Kidney capillary endothelial cell (primary cell): ENCODE data around the gene REC114.
A peak's percentile ranks its signal among the peaks of the same experiment; 100 is the strongest.

Experiments
- DNase-seq: peaks from one replicate; pipeline ENCODE4 v3.0.0-alpha.2; 2018; ENCODE audit warnings: low spot score

REC114 gene

DNA sequence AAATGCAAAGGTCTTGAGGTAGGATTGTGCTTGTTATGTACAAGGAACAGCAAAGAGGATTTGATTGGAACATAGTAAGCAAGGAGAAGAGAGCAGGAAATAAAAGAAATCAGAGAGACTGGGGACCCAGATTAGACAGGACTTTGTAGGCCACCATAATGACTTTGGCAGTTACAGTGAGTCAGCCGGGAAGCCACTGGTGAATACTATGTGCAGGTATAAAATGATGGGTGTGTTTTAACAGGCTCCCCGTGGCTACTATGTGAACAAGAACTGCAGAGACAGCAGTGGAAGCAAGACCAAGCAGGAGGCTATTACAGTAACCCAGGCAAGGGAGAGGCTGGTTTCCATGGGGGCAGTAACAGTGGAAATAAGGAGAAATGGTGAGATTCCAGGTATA, 135.1 kb downstream of the REC114 start:
- no peak for DNase-seq

DNA sequence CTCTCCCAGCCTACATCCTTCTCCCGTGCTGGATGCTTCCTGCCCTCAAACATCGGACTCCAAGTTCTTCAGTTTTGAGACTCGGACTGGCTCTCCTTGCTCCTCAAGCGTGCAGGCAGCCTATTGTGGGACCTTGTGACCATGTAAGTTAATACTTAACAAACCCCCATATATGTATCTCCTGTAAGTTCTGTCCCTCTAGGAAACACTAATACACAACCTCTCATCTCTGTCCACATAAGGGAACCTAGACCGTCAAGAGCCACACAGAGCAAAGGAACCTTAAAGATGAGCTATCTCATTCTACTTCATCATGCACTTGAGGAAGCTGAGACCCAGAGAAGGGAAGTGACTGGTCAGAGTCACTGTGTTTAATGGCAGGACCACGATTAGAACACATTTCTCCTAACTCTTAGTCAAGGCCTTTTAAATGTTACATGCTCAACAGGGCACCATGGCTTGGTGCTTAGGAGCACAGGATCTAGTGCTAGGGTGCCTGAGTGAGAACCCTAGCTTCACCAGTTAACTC, 140.0 kb downstream of the REC114 start:
- no peak for DNase-seq

DNA sequence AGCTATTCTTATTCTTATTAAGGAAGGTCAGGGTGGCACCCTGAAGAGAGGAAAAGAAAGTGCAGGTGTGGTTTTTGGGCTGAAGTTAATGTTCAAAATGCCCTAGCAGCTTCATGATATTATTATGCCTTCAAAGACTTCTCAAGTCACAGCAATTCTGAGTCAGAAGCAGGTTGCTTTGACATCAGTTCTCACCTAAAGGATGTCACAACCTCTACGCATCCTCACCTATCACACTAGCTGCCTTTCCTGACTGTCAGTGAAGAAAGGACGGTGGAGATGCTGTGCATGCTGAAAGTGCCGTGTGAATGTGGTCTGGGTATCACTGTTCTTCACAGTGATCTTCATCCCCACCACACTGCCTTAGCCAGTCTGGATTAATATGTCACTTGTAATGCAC, 140.6 kb downstream of the REC114 start:
- DNase-seq: no peak

DNA sequence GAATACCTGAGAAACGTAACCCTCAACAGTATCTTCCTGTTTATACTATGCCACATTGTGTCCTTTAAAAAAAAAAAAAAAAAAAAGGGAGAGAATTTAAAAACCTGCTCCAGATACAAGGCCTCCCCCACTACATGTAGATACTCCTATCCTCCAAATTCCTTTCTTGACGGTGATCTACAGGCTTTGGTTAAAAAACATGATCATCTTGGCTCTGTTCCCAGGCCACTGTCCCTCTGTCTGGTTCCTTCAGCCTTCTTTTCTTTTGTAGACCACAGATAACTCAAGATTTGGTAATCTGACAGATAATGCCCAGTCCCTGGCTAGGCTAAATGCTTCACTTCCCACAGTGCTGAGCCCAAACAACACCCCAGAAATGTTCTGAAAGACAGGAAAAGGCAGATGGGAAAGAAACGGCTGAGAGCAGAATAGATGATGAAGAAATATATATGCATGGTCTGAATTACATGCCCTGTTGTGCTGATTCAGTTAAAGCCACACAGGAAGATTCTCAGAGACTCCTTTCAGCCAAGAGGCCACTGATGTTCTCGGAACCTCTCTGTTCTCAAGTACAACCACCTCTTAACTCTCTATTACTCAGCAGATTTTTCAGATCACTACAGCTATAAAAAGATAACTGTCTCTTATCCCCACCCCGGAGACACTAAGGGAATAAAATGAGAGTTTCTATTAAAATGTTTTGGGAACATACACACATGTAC, 141.9 kb downstream of the REC114 start:
- no peak for DNase-seq

DNA sequence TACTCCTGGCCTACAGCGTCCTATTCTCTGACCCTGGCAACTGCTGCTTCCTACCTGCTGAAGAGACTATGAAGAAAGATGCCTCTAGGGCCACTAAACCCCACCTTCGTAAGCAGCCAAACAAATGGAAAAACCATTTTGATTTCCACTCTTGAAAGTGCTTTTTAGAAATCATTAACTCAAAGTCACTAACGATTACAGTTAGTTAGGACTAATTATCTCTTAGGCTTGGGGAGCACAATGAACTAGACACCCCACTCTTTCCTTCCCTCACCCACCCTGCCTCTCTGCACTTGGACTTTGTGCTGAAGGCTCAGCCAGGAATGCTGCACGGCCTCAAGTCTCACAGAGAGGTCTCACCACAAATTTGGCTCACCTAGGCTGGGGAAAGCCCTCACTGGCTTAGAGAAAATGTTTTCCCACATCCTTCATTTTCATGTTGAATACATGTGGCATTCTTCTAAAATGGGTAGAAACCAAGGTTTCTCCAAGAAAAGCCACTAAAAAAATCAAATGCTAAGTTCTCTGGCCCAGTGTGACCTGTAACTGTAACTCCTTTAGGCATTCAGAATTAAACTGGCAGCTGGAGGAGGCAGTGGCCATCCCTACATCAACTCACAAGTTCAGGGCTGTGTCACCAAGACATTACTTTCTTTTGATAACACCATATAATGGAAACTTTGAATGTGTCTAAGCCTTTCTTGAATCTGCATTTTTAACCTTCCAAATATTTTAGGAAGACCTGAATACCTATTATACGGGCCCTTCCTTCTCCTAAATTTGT, 143.1 kb downstream of the REC114 start:
- no peak for DNase-seq

DNA sequence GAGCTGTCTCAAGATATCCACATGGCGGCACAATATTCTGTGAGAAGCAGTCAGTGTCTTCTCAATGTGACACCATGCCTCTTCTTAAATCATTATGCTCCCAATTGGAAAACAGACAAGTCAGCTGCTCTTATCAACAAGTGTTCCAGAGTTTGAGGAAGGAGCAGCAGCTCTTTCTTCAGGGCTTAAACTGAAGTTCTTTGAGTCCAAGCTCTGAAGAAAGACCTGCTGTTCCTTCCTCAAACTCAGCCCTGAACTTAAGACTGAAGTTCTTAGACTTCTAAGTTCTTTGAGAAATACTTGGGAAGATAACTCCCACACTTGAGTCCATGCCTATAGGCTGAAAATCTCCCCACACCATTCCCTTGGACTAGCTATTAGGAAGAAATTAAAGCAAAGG, 146.8 kb downstream of the REC114 start:
- no peak for DNase-seq

DNA sequence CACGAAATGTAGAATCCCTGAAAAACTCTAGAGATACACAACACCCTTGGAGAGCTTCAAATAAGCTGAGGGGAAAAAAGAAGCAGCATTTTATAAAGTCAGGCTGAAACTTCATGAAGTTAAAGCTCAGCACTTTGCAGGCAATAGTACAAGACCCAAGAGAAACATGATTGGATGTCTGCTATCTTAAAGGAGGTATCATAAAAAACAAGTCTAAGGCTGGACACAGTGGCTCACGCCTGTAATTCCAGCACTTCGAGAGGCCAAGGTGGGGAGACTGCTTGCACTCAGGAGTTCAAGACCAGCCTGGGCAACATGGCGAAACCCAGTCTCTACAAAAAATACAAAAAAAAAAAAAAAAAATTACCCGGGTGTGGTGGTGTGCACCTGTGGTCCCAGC, 147.3 kb downstream of the REC114 start:
- DNase-seq: no peak

DNA sequence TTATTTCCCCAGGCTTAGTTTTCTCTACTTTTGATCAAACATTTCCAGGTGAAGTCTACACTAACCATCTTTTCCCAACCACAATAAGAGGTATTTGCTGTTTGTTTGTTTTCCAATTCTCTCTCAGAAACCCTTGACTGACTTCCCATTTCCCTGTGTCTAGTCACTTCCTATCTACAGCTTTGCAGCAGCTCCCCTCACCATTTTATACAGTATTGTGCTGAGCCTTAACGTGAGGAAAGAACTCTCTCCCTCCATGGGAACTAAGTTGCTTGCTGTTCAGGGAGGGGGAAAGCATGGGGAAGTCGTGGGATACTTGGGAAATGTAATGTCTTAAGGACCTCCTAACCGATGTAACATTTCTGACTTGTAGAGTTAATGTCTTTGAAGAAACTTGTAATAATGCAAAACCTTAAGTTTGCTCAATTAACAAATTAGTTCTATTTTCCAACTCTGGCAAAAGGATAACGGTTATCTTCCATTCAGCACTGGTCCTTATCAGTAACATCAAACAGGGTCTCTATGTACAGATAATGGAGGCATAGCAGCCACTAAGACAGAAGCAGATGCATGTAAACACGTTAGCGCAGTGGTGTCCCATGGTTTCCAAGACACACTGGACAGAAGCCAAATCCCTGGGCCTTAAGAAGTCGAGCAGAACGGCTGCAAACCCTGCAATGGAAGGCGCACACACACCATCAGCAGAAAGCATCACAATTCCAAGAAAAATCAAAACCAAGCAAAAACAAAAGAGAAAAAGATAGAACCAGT, 150.5 kb downstream of the REC114 start:
- peak; percentile 47 for DNase-seq

DNA sequence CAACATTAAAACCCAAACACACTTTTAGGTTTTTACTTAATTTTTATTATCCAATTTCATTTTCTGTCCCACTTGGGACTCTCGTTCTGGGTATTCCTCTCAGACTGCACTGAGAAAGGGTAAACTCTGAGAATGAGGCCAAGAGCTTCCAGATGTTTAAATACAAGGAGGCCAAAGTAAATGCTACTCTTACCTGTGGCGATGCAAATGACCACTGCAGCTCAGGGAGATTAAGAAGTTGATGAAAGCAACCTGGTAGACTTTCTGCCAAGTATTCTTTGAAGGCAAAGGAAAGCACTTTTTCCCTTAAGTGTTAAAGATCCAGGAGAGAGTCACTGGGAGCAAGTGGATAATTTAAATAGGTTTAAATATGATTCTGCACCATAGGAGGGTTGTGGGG, 151.1 kb downstream of the REC114 start:
- no peak for DNase-seq

DNA sequence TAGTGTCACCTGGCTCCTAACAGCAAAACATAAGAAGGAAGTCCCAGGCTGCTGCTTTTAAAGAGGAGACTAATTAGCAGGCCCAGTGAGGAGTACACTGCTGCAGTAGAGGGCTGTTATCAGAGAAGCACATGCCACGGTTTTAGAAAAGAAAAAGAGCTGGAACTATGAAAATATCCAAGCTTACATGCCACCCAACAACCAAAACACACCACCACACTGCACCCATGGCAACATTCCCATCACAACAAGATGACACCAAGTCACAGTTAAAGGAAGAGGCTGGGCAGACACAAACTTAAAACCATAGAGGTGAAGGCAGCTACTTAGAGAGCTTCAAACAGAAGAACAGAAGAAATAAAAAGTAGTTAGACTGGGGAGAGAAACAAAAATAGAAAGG, 153.2 kb downstream of the REC114 start:
- no peak for DNase-seq

DNA sequence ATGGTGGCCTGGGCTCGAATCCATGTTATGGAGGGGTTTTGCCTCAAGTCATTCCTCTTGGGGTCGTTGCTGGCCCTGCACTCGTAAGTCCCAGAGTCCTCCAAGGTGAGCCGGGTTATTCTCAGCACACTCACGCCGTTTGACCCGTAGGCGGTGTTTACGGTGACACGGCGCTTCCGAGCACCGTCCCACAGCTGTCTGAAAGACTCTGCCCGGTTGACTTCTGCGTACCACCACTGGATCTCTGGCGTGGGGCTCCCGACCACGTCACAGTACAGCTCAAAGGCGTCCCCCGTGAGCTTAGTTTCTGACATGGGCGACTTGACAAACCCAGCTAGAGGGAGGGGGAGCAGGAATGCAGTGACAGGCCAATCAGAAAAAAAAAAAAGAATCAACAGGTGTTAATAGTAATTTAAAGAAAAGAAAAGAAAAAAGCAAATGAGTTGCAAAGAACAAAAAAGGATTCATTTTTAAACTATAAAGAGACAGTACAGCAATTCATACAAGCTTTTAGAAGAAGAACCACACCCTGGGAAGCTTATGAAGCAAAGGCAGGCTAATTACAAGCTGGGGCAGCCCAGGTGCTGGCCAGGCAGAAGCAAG, 154.2 kb downstream of the REC114 start:
- no peak for DNase-seq

DNA sequence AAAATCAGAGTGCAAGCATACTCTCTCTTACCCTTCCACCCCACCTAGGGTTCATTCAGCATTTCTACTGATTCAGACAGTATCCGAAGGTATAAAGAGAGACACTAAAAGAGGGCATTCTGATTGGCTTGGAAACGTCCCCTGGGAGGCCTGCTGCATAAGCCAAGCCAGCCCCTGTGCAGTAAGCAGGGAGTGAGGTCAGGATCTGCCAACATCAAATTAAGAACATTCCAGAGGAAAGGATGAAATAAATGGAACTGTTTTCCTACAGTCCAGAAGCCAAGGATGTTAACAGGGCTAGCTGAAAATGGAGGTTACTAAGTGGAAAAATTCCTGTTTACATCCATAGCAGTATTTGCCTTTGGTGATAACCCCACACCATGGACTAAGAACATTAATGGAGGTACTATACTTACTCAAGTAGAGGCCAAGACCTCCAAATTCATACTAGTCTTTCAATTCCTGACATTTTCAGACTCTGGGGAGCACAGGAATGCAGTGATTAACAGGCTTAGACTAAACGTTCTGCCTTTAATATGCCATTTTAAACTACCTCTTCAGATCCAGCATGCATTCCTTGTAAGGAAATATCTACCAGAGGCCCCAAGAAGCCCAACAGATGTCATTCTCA, 155.7 kb downstream of the REC114 start:
- no peak for DNase-seq

DNA sequence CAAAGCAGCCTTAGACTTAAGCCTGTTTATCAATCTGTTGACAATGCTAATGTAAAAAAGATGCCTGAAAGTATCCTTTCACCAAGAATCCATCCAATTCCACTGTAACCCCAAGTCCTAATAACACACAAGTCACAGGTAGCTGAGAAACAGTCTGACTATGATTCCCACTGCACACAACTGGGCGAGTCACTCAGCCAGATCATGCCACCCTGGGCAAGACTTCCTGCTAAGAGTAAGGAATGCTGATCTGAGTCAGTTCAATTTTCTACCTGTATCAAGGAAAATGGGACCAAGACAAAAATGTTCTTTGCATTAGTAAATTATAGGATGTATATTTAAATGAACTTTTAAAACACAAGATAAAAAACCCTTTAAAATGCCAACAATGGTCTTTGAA, 157.0 kb downstream of the REC114 start:
- DNase-seq: peak; percentile 68

DNA sequence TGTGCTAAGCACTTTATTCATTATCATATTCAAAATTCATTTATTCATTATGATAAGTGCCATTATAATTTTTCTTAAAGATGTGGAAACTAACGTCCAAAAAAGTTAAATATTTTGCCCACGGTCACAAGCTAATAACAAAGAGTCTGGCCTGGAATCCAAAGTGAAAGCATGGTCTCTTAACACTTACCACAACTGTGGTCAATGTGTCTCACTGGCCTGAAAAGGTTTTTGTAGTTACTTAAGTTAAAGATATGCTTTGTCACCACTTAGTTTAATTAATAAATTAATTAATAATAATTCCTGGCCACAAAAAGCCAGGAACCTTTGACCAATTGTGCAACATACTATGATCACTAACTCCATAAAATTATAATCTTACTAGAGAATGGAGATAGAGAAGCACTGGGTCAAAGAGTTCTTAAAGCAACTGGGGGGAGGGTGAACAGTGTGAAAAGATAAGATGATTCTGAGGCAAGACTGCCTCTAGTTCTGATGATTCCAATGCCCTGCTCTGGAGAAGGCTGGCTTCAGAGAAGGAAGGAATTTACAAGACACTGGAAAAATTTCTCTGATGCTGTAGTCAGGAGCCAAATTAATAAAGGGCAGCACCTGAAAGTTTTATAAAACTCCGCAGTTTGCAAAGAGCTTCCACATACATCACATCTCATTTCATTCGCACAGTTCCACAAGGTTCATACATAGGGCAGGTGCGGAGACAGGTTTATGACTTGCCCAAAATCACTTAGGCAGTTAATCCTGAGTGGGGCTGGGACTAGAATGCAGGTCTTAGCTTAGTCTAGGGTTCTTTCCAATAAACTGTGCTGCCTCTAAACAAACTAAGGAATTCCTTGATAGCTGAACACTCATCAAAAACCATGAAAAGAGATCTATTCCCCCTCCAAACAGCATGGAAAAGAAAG, 157.7 kb downstream of the REC114 start:
- no peak for DNase-seq

DNA sequence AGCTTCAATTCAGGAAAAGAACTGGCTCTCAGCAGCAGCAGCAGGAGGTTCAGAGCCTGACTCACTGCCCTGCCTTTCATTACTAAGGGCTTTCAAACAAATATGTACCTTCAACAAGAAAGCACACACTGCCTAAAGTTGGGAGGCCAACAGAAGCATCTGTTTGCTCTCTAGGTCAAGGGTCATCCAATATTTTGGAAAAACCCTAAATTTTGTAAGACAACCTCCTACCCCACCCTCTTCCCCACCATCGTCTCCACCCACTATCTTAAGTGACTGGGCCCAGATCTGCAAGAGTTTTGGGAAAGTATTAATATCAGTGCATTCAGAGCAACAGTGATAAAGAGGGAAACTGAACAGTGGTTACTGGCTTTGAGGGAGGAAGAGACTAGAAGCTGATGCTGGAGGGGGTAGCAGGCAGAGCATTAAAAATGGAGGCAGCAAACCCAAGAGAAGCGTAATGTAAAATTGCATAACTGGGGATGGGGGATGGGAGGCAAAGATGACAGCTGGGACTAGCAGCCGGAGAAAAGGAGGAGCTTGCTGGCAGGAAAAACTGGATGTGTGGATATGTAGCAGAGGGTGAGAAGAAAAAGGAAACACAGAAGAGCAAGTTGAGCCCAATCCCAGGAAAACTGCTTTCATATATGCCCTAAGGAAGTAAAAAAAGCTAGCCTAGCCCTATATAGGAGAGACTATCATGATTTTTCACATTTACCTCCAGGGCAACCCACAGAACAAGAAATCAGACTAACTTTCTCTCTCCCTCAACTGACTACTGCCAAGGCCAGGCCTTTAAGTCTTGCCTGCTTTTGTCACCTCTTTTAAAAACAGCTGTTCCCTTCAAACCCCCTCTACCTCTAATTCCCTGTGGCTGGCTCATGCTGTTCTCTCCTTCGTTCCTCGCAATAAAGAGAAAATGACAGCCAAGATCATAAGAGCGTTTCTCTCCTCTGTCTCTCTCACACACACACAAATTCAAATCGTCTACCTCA, 158.8 kb downstream of the REC114 start:
- peak; percentile 35 for DNase-seq

DNA sequence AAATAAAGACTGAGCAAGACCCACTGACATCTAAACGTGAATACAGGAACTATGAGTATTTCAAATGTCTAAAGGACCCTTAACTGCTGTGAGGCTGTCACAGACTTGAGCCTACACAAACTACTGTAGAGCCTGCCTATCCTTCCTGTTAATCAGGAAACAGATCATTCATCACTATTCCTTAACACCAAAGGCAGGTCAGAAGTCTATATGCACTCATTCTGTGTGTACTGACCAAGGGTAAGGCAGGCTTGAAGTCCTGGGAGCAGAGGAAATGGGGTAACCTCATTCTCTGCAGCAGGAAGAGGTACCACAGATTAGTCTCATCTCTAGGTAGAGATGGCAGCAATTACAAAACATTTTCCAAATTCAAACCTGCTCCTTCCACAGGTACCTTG, 159.5 kb downstream of the REC114 start:
- DNase-seq: peak; percentile 70

DNA sequence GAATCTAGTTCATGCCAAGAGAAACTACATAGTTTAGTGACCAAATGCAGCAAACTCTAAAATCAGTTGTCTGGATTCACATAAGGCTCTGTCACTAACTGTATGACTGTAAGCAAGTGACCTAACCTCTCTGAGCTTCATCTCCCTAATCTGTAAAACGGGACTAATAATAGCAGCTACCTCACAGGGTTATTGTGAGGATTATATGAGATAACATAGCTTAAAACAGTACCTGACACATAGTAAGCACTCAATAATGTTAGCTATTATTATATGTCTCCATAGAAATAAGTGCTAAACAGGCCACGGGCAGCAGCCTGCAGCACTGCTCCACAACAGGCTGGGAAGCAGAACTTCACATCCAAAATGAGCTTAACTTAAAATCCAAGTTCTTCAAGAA, 160.0 kb downstream of the REC114 start:
- DNase-seq: no peak

DNA sequence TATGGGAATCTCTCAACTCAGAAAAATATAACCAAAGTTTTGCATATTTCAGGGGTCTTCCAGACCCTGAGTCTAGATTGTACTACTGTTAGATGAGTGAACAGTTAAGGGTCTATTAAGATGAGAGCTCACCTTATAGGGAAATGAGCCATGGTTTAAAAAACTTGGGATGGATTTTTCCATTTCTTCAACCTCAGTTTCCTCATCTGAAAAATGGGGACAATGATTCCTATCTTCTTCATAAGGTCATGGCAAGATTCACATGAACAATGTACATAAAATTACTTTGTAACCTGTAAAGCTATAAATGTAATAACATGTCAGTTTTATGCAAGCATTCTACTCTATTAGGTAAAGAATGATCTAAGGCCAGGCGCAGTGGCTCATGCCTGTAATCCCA, 161.5 kb downstream of the REC114 start:
- no peak for DNase-seq

DNA sequence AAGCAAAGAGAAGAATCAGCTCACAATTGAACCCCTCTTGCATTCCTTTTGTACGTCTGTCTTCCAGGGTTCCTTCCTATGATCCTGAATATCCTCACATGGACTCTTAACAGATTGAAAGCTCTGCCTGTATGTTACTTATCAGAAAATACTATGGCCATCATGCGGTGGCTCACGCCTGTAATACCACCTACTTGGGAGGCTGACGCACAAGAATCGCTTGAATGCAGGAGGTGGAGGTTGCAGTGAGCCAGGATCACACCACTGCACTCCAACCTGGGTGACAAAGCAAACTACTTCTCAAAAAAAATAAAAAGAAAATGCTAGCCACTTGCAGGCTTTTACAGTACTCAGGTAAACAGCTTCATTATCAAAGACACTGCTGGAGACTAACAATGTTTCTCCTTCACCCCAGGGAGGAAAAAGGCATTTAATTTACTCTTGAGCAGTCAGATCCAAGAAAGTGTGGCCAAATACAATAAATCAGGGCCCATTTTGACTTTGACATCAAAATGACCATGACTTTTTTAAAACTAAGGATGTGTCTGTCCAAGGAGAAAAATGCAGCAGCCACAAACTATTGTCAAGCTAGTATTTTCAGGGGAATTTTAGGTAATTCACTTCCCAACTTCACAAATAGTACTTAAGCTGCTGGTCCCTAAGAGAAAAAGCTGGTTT, 162.9 kb downstream of the REC114 start:
- DNase-seq: no peak
